Right lobe of liver (tissue), 6 donors: Measurements from ENCODE around the gene OR10G4. TPM values are rescaled to one million over a fixed set of nuclear protein-coding genes. Genes with fewer than 3 reads are reported as not detected.
"Not testable (repeated sequence)": the region's sequence is repeated elsewhere in the genome, so short reads cannot be mapped to it uniquely, and the experiment has no call there.

Experiments used
- ATAC-seq, 4 donors: fragments of 200-7000 bp; cut with Tn5 transposase; one replicate each; pipeline ENCODE4 v1.9.1; 2020; ENCODE audit warnings: mild to moderate bottlenecking in 4 of 4, moderate library complexity in 4 of 4
- DNase-seq, 3 donors: peaks; one replicate each; pipeline ENCODE4 v3.0.0-alpha.2; 2020
- H3K27ac ChIP-seq, 3 donors: fragments of 200-600 bp; one replicate each; pipeline ENCODE4 v1.8.0; 2022
- H3K27me3 ChIP-seq, 2 donors: fragments of 200-600 bp; one replicate each; pipeline ENCODE4 v1.8.0; 2022
- H3K36me3 ChIP-seq, 4 donors: fragments of 200-600 bp; sonication (generic) in 1 of 4; one replicate each; pipeline versions ENCODE4 v1.5.1 to v1.8.0; 2017 to 2022; ENCODE audit warnings: control low read depth in 1 of 4
- H3K4me1 ChIP-seq, 4 donors: fragments of 200-600 bp; sonication (generic) in 1 of 4; one replicate each; pipeline versions ENCODE4 v1.5.1 to v1.8.0; 2017 to 2022; ENCODE audit warnings: control low read depth in 1 of 4
- H3K4me3 ChIP-seq, 3 donors: fragments of 200-600 bp; one replicate each; pipeline ENCODE4 v1.8.0; 2022
- H3K9me3 ChIP-seq, 4 donors: fragments of 200-600 bp; sonication (generic) in 1 of 4; one replicate each; pipeline versions ENCODE4 v1.5.1 to v1.8.0; 2017 to 2022; ENCODE audit warnings: control low read depth in 1 of 4
- POLR2A ChIP-seq: fragments of 450-650 bp; IDR thresholded peaks from one replicate; pipeline ENCODE4 v1.6.1; 2017; ENCODE audit warnings: antibody characterized with exemption, mild to moderate bottlenecking
- WGBS: methylation state at CpG from one replicate; pipeline ENCODE4 v1.1.6; 2018; ENCODE audit warnings: low coverage, low lambda C conversion rate; ENCODE audit not compliant: insufficient coverage; ENCODE audit errors: missing lambda C conversion rate; 5-methylcytosine and 5-hydroxymethylcytosine counted together
- intact Hi-C, 2 donors: fragments of 100-400 bp; cut with DNase I; formaldehyde crosslinking; loops; one replicate each; pipeline versions ENCODE4 v1.11.2 to v1.14.1; 2022
- total RNA-seq, 6 experiments: library from RNA; depleted of rRNA in 2 of 6; stranded (reverse); fragments of >200 nt in 2 of 6; fragmentation: NEBNext Ultra II Directional in 3 of 6; extraction: Animal tissue kit (Norgen Biotek cat#: 25700) in 3 of 6; gene quantifications; one replicate each; pipeline versions ENCODE4 v1.1.0 to v1.2.4, GENCODE V29; 2016 to 2023
- TF ChIP-seq, protein P1 (sequence below), 4 donors: fragments of 200-600 bp in 3 of 4; fragments of 450-650 bp in 1 of 4; IDR thresholded peaks; one replicate each; pipeline versions ENCODE4 v1.5.1 to v1.8.0; 2016 to 2022; ENCODE audit warnings: antibody characterized with exemption in 4 of 4, mild to moderate bottlenecking in 2 of 4
- donor health status: DM: no; HTN: yes; CAD: no.
- donor health status: DM: no; HTN: no; CAD: no.
- donor health status: DM: no; HTN: no; CAD: no.
- donor health status: DM: no; HTN: yes; CAD: no.
- donor health status: DM: no; HTN: yes; CAD: no.

OR10G4 gene
- total RNA-seq, 6 experiments from 2014 or later = not detected

DNA sequence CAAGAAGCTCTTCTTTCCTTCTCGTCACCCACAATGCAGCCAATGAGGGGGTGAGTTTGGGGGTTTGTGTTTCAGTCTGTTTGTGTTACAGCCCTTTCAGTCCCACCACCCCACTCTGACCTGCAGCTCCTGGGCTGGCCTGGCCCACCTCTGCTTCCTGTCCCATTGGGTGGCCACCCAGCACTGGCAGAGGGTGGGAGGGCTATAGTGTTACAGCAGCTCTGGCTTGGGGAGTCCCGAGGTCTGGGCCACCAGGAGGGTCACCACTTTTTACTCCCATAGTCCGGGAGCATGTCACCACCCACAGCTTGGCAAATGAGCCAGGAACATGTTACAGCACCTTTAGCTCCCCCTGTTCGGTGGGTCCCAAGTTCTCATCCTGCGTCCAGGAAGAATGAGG is 33.5 kb upstream of the OR10G4 start:
- no peak for TF ChIP-seq POLR2A
- TF ChIP-seq, protein P1, sequence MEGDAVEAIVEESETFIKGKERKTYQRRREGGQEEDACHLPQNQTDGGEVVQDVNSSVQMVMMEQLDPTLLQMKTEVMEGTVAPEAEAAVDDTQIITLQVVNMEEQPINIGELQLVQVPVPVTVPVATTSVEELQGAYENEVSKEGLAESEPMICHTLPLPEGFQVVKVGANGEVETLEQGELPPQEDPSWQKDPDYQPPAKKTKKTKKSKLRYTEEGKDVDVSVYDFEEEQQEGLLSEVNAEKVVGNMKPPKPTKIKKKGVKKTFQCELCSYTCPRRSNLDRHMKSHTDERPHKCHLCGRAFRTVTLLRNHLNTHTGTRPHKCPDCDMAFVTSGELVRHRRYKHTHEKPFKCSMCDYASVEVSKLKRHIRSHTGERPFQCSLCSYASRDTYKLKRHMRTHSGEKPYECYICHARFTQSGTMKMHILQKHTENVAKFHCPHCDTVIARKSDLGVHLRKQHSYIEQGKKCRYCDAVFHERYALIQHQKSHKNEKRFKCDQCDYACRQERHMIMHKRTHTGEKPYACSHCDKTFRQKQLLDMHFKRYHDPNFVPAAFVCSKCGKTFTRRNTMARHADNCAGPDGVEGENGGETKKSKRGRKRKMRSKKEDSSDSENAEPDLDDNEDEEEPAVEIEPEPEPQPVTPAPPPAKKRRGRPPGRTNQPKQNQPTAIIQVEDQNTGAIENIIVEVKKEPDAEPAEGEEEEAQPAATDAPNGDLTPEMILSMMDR (IDR thresholded peaks at IDR 0.05) = no peak
- Histone ChIP-seq H3K27ac (no peak overlapping the region), H3K27me3 (no peaks in the 10 kb centered on the region), H3K36me3 (no peaks in the 10 kb centered on the region), H3K4me1 (no peaks in the 10 kb centered on the region), H3K9me3 (no peaks in the 10 kb centered on the region), H3K4me3 (no peak overlapping the region)
- 59% methylated on average over 4 of the region's 5 CpGs for WGBS
- DNase-seq (no peak), ATAC-seq (peak in 1 of 4 donors; percentile 29)
- intact Hi-C loops = no loop called here

DNA sequence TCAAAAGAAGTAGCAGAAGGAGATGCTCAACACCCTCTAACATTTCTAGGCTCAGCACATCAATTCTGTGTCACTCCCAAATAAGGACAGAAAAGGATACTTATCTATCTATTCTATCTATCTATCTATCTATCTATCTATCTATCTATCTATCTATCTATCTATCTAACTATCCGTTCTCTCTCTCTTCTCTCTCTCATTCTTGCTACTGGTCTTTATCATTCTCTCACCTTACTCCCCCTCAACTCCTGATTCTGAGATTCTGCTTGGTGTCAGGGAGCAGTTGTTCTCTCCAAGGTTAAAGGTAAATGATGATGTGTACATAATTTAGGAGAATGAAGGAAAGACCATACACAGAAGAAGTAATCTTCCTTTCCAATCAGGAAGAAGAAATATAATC is 17.7 kb upstream of the OR10G4 start, which contains the start of gene OR10G6:
Gene OR10G6, minus strand, starts transcription at position 43 of the 400 bp plus-strand sequence. Its CDS starts 0 bp downstream, at position 43.
- DNase-seq = no peak
- Histone ChIP-seq H3K4me1 (no peaks in the 10 kb centered on the region), H3K36me3 (no peaks in the 10 kb centered on the region), H3K9me3 (no peaks in the 10 kb centered on the region), H3K27ac (no peak within 1 kb of the TSS), H3K4me3 (no peak within 1 kb of the TSS), H3K27me3 (no peaks in the 10 kb centered on the region)
- TF ChIP-seq, protein P1 (IDR thresholded peaks at IDR 0.05) = no peak
- TF ChIP-seq POLR2A = no peak
- no peak for ATAC-seq
- intact Hi-C loops = no loop called here
- WGBS = 35% methylated on average over 1 of the region's 1 CpG

DNA sequence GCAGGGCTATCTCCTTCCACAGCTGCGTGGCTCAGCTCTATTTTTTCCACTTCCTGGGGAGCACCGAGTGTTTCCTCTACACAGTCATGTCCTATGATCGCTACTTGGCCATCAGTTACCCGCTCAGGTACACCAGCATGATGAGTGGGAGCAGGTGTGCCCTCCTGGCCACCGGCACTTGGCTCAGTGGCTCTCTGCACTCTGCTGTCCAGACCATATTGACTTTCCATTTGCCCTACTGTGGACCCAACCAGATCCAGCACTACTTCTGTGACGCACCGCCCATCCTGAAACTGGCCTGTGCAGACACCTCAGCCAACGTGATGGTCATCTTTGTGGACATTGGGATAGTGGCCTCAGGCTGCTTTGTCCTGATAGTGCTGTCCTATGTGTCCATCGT is 3.0 kb downstream of the OR10G4 start:
- H3K4me3 ChIP-seq, H3K9me3 ChIP-seq, H3K4me1 ChIP-seq, intact Hi-C loops, H3K27me3 ChIP-seq, ATAC-seq, DNase-seq, H3K36me3 ChIP-seq, H3K27ac ChIP-seq: not testable (repeated sequence)
- 72% methylated on average over 3 of the region's 9 CpGs for WGBS

DNA sequence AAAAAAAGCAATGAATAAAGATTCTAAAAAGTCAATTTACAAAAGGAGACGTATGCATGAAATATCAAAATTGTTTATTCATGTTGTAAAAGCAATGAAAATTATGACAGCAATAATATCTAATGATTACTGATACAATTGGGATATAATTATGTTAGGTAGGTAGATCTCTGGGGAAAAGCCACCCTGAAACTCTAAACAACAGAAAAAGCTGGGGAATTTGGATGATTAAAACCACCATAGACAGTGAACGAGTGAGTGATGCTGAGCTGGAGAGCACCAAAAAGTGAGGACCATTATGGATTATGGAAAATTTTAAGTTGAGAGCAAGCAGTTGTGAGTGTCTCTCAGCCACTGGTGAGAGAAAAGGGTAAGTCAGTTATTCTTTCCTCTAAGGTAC is 13.7 kb downstream of the OR10G4 start, which contains the start of gene OR10G8:
Gene OR10G8, plus strand, starts transcription at position 301 of the 400 bp plus-strand sequence. CDS start 2,825 bp downstream, outside the sequence.
- Histone ChIP-seq H3K27ac (no peak within 1 kb of the TSS), H3K27me3 (no peaks in the 10 kb centered on the region), H3K4me3 (no peak within 1 kb of the TSS), H3K9me3 (no peaks in the 10 kb centered on the region), H3K36me3 (no peaks in the 10 kb centered on the region), H3K4me1 (no peaks in the 10 kb centered on the region)
- 36% methylated on average over 2 of the region's 2 CpGs for WGBS
- intact Hi-C loops = no loop called here
- TF ChIP-seq, protein P1 (IDR thresholded peaks at IDR 0.05) = no peak
- TF ChIP-seq POLR2A = no peak
- DNase-seq (no peak), ATAC-seq (no peak)

DNA sequence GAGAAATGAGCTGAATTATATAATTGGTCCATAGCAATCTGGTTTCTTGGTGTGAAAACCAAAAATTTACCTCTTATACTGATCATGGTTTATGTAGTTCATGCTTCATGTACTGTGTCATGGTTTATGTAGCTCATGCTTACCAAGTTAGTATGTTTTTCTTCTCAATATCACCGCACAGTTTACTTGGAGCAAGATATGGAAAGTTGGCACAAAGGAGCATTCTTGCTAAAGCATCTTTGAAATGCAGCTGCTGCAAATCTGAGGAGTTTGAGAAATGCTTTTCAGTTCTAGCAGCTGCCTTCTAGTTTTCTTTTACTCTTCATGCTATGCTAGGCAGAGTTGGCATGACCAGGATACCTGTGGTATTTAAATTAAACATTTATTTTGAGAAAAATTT is 23.9 kb downstream of the OR10G4 start:
- intact Hi-C loops = no loop called here
- Histone ChIP-seq H3K27me3 (no peaks in the 10 kb centered on the region), H3K36me3 (no peaks in the 10 kb centered on the region), H3K9me3 (no peaks in the 10 kb centered on the region), H3K27ac (no peak overlapping the region), H3K4me3 (no peak overlapping the region), H3K4me1 (no peaks in the 10 kb centered on the region)
- WGBS = 67% methylated on average over 1 of the region's 1 CpG
- TF ChIP-seq POLR2A = no peak
- TF ChIP-seq, protein P1 (IDR thresholded peaks at IDR 0.05) = no peak
- ATAC-seq = no peak
- no peak for DNase-seq
